ENCODE results near the gene CECR2.

The CECR2 gene

GRCh38 chr22:17339095-17339693 lies 30.1 kb upstream of the CECR2 start:
- DNase-seq: no peak

GRCh38 chr22:17342361-17342760 lies 26.9 kb upstream of the CECR2 start:
- H3K9me3 ChIP-seq (replicated peaks; ENCODE audit: insufficient read depth, low read length): no peaks in the 10 kb centered on the region
- H2AFZ ChIP-seq (ENCODE audit: low read length): no peak overlapping the region
- no peak overlapping the region for H3K27ac ChIP-seq (ENCODE audit: low read length)
- no peaks in the 10 kb centered on the region for H3K4me1 ChIP-seq (ENCODE audit: low read length)
- no peaks in the 10 kb centered on the region for H3K27me3 ChIP-seq (replicated peaks; ENCODE audit: insufficient read depth, low read length)
- H3K9ac ChIP-seq (ENCODE audit: low read length): no peak overlapping the region
- DNase-seq: no peak
- no peaks in the 10 kb centered on the region for H3K36me3 ChIP-seq (replicated peaks; ENCODE audit: insufficient read depth, low read length)
- H3K4me3 ChIP-seq (ENCODE audit: low read length): no peak overlapping the region
- no peaks in the 10 kb centered on the region for H4K20me1 ChIP-seq (ENCODE audit: insufficient read depth, low read length)
- no peaks in the 10 kb centered on the region for H3K79me2 ChIP-seq (ENCODE audit: low read length)
- no peaks in the 10 kb centered on the region for H3K9me2 ChIP-seq (replicated peaks; ENCODE audit: insufficient read depth, low read length)
- H3F3A ChIP-seq (ENCODE audit: insufficient read depth, low read length): no peaks in the 10 kb centered on the region
- no peak for TF ChIP-seq EZH2 (optimal IDR thresholded peaks at IDR 0.05; ENCODE audit: low read depth, low read length)
- no peak for TF ChIP-seq EZH2phosphoT487 (IDR thresholded peaks at IDR 0.05; ENCODE audit: low read length)
- H3K4me2 ChIP-seq (ENCODE audit: low read depth, low read length): no peak overlapping the region

More at GRCh38 chr22:17339095-17339693, 30.1 kb upstream of the CECR2 start:
- H2AFZ ChIP-seq (ENCODE audit: low read length): no peak overlapping the region
- H3K27ac ChIP-seq (ENCODE audit: low read length): no peak overlapping the region
- no peaks in the 10 kb centered on the region for H3K27me3 ChIP-seq (replicated peaks; ENCODE audit: insufficient read depth, low read length)
- no peaks in the 10 kb centered on the region for H3K36me3 ChIP-seq (replicated peaks; ENCODE audit: insufficient read depth, low read length)
- H3K4me2 ChIP-seq (ENCODE audit: low read depth, low read length): no peak overlapping the region
- H3F3A ChIP-seq (ENCODE audit: insufficient read depth, low read length): no peaks in the 10 kb centered on the region
- no peaks in the 10 kb centered on the region for H3K9me3 ChIP-seq (replicated peaks; ENCODE audit: insufficient read depth, low read length)
- no peaks in the 10 kb centered on the region for H3K79me2 ChIP-seq (ENCODE audit: low read length)
- no peaks in the 10 kb centered on the region for H4K20me1 ChIP-seq (ENCODE audit: insufficient read depth, low read length)
- no peaks in the 10 kb centered on the region for H3K9me2 ChIP-seq (replicated peaks; ENCODE audit: insufficient read depth, low read length)
- H3K4me3 ChIP-seq (ENCODE audit: low read length): no peak overlapping the region
- no peak overlapping the region for H3K9ac ChIP-seq (ENCODE audit: low read length)
- no peaks in the 10 kb centered on the region for H3K4me1 ChIP-seq (ENCODE audit: low read length)
- TF ChIP-seq CTCF (IDR thresholded peaks at IDR 0.05; ENCODE audit: low read length): no peak

- H3K9me2 ChIP-seq (replicated peaks; ENCODE audit: insufficient read depth, low read length): no peaks in the 10 kb centered on the region
- no peak overlapping the region for H3K4me2 ChIP-seq (ENCODE audit: low read depth, low read length)
- no peak overlapping the region for H3K27ac ChIP-seq (ENCODE audit: low read length)
- TF ChIP-seq EZH2 (optimal IDR thresholded peaks at IDR 0.05; ENCODE audit: low read depth, low read length) (no peak), EZH2phosphoT487 (IDR thresholded peaks at IDR 0.05; ENCODE audit: low read length) (no peak), CTCF (IDR thresholded peaks at IDR 0.05; ENCODE audit: low read length) (no peak)
- H3K27me3 ChIP-seq (replicated peaks; ENCODE audit: insufficient read depth, low read length): no peaks in the 10 kb centered on the region
- H3K79me2 ChIP-seq (ENCODE audit: low read length): no peaks in the 10 kb centered on the region
- H3F3A ChIP-seq (ENCODE audit: insufficient read depth, low read length): no peaks in the 10 kb centered on the region
- H4K20me1 ChIP-seq (ENCODE audit: insufficient read depth, low read length): no peaks in the 10 kb centered on the region
- DNase-seq: no peak
- no peak overlapping the region for H3K4me3 ChIP-seq (ENCODE audit: low read length)
- H3K4me1 ChIP-seq (ENCODE audit: low read length): no peaks in the 10 kb centered on the region
- H2AFZ ChIP-seq (ENCODE audit: low read length): no peak overlapping the region
- H3K36me3 ChIP-seq (replicated peaks; ENCODE audit: insufficient read depth, low read length): no peaks in the 10 kb centered on the region
- no peaks in the 10 kb centered on the region for H3K9me3 ChIP-seq (replicated peaks; ENCODE audit: insufficient read depth, low read length)
- no peak overlapping the region for H3K9ac ChIP-seq (ENCODE audit: low read length)
Observed at GRCh38 chr22:17343766-17344165, 25.5 kb upstream of the CECR2 start.

- Histone ChIP-seq H3K4me3 (ENCODE audit: low read length) (no peak overlapping the region), H3K27me3 (replicated peaks; ENCODE audit: insufficient read depth, low read length) (no peaks in the 10 kb centered on the region), H2AFZ (ENCODE audit: low read length) (no peak overlapping the region), H3K4me1 (ENCODE audit: low read length) (no peaks in the 10 kb centered on the region), H3F3A (ENCODE audit: insufficient read depth, low read length) (no peaks in the 10 kb centered on the region), H3K79me2 (ENCODE audit: low read length) (no peaks in the 10 kb centered on the region), H3K9ac (ENCODE audit: low read length) (no peak overlapping the region), H3K4me2 (ENCODE audit: low read depth, low read length) (no peak overlapping the region), H3K9me3 (replicated peaks; ENCODE audit: insufficient read depth, low read length) (no peaks in the 10 kb centered on the region), H4K20me1 (ENCODE audit: insufficient read depth, low read length) (no peaks in the 10 kb centered on the region), H3K36me3 (replicated peaks; ENCODE audit: insufficient read depth, low read length) (no peaks in the 10 kb centered on the region), H3K9me2 (replicated peaks; ENCODE audit: insufficient read depth, low read length) (no peaks in the 10 kb centered on the region), H3K27ac (ENCODE audit: low read length) (no peak overlapping the region)
- no peak for DNase-seq
- TF ChIP-seq CTCF (IDR thresholded peaks at IDR 0.05; ENCODE audit: low read length): no peak
- TF ChIP-seq EZH2phosphoT487 (IDR thresholded peaks at IDR 0.05; ENCODE audit: low read length): no peak
- TF ChIP-seq EZH2 (optimal IDR thresholded peaks at IDR 0.05; ENCODE audit: low read depth, low read length): no peak
Observed at GRCh38 chr22:17346578-17346977, 22.7 kb upstream of the CECR2 start.
